NCI-H748 (cell line): ENCODE data around the gene HECW1.
"Not testable (repeated sequence)": the region's sequence is repeated elsewhere in the genome, so short reads cannot be mapped to it uniquely, and the experiment has no call there.

Experiments
- DNase-seq: peaks from one replicate; lab custom pipeline; 2025; ENCODE audit not compliant: unreplicated experiment; lab: John Stamatoyannopoulos, UW

Gene HECW1

GRCh38 chr7:43112459-43112940 lies at the start of gene HECW1:
Gene HECW1 (plus strand): TSS chr7:43112647. CDS start chr7:43243906, 131,259 bp downstream.
- peak; percentile 61 for DNase-seq

DNA sequence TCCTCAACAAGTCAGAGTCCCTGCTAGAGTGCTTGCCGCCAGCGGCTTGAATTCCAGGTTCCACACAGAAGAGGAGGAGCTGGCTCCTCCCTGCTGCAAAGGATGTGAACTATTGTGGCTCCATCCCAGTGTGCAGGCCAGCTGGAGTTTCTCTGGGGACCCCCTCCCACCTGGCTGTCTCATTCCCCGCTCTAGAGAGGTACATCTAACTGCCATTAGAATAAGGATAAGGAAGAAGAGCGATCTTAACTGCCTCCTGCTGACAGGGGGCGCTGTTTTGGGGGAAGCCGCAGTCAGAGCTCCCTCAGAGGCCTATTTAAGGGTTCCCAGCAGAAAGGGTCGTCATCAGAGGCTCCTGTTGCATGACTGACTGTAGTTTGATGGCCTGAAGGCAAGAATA lies 40.8 kb upstream of the HECW1 start:
- peak; percentile 22 for DNase-seq

DNA sequence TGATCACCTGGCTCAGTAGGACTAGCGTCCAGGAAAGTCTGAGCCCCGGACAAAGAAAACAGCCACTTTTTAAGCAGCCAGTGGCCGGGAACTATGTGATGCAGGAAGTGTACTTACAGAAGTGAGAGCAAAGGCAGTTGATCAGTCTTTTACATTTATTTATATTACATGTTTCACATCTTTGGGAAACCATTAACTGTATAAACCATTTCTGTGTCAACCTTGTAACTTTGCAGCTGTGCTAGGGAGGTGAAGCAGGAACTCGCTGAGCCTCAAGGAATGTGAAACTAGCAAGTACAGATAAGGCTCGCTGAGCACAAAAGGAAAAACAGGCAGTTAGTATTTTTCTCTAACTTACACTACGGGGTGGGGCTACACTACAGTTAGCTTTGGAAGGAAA lies 39.9 kb upstream of the HECW1 start:
- no peak for DNase-seq

DNA sequence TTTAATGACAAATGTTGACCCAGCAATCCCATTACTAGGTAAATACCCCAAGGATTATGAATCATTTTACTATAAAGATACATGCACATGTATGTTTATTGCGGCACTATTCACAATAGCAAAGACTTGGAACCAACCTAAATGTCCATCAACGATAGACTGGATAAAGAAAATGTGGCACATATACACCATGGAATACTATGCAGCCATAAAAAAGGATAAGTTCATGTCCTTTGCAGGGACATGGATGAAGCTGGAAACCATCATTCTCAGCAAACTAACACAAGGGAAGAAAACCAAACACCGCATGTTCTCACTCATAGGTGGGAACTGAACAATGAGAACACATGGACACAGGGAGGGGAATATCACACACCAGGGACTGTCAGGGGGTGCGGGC lies 38.6 kb upstream of the HECW1 start:
- DNase-seq, result not testable (repeated sequence)

DNA sequence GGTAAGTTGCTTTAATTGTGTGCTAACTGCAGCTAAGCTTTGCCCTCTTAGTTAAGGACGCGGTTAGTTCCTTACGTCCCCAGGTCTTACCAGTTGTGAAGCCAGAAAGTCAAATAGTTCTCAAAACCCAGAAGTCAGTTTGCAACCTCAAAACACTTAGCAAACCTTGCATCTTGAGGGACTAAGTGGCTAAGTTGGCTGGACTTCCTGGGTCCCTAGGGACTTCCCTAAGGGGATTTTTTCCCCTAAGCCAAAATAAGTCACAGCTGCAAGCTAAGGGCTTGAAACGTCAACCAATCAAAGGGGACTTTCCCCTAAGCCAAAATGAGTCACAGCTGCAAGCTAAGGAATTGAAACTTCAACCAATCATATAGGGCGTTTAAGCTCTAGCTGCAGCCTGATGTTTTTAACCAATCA lies 36.2 kb upstream of the HECW1 start:
- no peak for DNase-seq

DNA sequence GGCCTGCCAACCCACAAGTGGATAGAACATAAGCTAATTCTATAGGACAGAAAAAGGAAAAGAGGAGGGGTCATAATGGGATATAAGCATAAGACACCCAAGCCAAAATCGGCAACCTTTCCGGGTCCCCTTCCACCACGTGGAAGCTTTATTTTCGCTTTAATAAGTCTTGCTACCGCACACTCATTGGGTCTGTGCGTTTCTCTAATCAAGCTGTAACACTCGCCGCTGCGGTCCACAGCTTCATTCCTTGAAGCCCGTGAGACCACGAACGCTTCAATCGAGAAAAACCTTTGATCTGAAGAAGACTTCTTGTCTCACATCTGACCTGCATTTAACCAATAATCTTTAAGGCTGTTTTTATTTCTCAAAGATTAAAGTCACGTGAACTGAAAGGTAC lies 35.8 kb upstream of the HECW1 start:
- DNase-seq, result no peak

DNA sequence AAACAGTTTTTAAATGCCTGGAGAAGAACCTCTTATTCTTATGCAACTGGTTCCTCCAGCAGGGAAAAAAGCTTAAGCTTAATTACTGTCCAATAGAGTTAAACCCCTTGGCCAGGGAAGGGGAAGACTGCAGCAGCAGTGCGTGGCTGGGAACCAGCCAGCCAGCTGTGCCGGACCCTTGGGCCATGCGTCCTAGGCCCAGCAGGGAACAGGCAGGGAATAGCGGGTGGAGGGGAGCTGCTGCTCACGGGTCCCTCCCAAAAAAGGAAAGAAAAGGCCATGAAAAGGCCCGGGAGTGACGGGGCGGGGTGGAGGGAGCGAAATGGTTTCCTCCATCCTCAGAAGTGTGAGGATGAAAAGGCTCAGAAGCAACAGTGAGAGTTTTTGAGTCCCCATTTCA lies 35.2 kb upstream of the HECW1 start:
- DNase-seq, result no peak

GRCh38 chr7:43077732-43078391 lies 34.6 kb upstream of the HECW1 start:
- DNase-seq, result peak; percentile 11

- DNase-seq, result no peak
Measured at GRCh38 chr7:43078794-43079193, 33.7 kb upstream of the HECW1 start.

GRCh38 chr7:43081603-43082002 lies 30.8 kb upstream of the HECW1 start:
- DNase-seq, result no peak

DNA sequence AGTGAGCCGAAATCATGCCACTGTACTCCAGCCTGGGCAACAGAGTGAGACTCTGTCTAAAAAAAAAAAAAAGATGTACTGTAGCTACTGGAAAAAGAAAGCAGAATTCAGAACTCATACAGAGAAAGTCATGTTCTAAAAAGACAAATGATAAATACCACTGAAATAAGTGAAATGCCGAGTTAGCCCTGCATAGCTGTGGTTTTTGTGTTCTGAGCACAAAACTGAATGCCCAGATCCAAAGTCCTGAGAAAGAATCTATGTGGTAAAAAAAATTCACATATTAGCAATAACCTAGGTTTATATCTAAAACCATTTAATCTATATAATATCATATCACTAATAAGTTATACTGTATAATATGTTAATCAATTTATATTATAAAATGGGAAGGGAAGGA lies 29.3 kb upstream of the HECW1 start:
- DNase-seq, result no peak

DNA sequence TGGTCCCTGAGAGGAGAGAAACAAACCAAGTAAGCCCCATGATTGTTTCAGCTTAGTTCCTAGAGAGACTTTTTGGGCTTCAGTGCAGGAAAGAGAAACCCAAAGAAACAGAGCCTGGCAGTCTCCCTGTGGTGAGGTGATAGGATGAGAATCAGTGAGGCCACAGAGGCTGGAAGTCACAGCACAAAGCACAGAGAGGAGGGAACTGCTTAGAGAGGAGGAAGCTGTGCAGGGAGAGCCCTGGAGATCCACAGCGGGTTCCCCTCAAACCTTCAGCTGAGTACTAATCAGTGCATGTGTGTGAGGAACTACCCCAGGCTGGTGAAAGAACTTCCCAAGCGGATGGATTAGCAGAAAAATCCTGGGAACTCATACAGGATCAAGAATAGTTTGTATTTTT lies 27.4 kb upstream of the HECW1 start:
- DNase-seq, result no peak

- no peak for DNase-seq
Measured at GRCh38 chr7:43085992-43086391, 26.5 kb upstream of the HECW1 start.

GRCh38 chr7:43092819-43093218 lies 19.6 kb upstream of the HECW1 start:
- DNase-seq, result no peak

DNA sequence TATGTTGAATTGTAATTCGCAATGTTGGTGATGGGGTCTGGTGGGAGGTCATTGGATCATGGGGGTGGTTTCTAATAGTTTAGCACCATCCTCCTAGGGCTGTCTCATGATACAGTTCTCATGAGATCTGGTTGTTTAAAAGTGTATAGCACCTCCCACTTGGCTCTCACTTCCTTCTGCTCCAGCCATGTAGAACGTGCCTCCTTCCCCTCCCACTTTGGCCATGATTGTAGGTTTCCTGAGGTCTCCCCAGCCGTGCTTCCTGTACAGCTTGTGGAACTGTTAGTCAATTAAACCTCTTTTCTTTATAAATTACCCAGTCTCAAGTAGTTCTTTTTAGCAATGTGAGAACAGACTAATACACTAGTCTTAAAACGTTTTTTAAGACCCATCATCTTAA lies 15.6 kb upstream of the HECW1 start:
- DNase-seq, result no peak

DNA sequence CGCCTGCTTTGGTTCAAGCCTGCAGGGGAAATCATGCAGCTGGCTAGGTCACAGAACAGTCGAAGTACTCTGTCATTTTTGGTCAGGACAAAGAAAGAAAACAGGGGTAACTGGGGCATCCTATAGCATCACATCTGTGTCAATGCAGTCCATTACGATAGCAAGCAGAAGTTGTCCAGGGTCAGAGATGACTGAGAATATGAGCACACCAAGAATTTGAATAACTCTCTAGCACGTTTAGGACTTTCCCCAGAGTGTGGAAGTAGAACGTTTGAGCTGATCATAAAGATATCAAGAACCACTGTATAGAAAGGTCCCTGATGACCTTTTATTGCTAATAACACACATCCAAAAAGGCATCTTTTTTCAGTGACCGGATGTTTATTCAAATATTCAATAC lies 12.7 kb upstream of the HECW1 start:
- no peak for DNase-seq

- DNase-seq, result no peak
Measured at GRCh38 chr7:43104874-43105520, 7.5 kb upstream of the HECW1 start.

GRCh38 chr7:43105521-43106120 lies 6.8 kb upstream of the HECW1 start:
- DNase-seq, result peak; percentile 2

DNA sequence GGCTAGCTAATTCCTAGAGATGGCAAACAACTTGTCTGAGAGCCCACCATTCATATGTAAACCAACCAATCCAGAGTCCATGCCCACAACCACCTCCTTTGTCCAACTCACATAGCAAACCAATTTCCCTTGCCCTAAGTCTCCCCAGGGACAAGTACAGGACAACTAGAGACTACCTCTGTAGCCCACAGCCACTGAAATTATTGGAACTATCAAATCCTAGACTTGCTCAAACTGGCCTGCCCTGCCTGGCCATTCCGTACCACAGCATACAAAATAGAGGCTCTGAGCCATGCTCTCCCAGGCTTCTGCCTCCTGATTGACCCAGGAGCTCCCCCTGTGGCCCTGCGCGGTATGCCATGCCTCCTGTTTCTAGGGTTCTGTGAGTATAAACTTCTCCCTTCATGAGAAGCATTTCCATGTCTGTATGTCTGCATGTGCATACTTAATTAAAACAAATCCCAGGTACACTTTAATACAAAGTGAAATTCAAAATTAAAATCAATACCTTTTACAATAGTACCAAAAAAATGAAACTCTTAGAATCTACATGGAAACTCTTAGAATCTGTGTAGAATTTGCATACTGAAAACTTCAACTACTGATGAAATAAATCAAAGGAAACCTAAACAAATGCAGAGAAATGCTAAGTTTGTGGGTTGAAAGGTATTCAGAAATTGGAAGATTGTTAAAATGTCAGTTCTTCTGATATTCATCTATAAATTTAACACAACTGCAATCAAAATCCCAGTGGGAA lies 4.0 kb upstream of the HECW1 start:
- DNase-seq, result peak; percentile 51

- no peak for DNase-seq
Measured at GRCh38 chr7:43110791-43111535, 1.5 kb upstream of the HECW1 start.
